Neuronal stem cell (in vitro differentiated cells): Measurements from ENCODE around the gene PARD6G.

ENCODE experiments used
- DNase-seq: peaks from one replicate; pipeline ENCODE4 v3.0.0-alpha.2; 2013; ENCODE audit warnings: low spot score
- H2AFZ ChIP-seq: one replicate; pipeline ENCODE4 v1.6.1; 2013; ENCODE audit warnings: mild to moderate bottlenecking, low read length, inconsistent platforms
- H2AK5ac ChIP-seq: 2 replicates; pipeline ENCODE4 v1.6.1; 2013; ENCODE audit warnings: low read depth, mild to moderate bottlenecking, inconsistent platforms, low read length, moderate library complexity, mixed read lengths
- H2BK120ac ChIP-seq: 2 replicates; pipeline ENCODE4 v1.6.1; 2013; ENCODE audit warnings: low read depth, mild to moderate bottlenecking, inconsistent platforms, low read length, moderate library complexity, mixed read lengths
- H2BK12ac ChIP-seq: one replicate; pipeline ENCODE4 v1.6.1; 2013; ENCODE audit warnings: low read length, inconsistent platforms
- H2BK15ac ChIP-seq: 2 replicates; pipeline ENCODE4 v1.6.1; 2013; ENCODE audit warnings: mild to moderate bottlenecking, low read length, inconsistent platforms, mixed read lengths
- H2BK5ac ChIP-seq: one replicate; pipeline ENCODE4 v1.6.1; 2013; ENCODE audit warnings: inconsistent platforms, mild to moderate bottlenecking, low read length, moderate library complexity
- H3K14ac ChIP-seq: one replicate; pipeline ENCODE4 v1.6.1; 2013; ENCODE audit warnings: low read length, inconsistent platforms
- H3K18ac ChIP-seq: 2 replicates; pipeline ENCODE4 v1.6.1; 2013; ENCODE audit warnings: low read length, inconsistent platforms
- H3K23ac ChIP-seq: 2 replicates; pipeline ENCODE4 v1.6.1; 2013; ENCODE audit warnings: low read depth, mild to moderate bottlenecking, mixed read lengths, low read length, inconsistent platforms; ENCODE audit not compliant: poor library complexity
- H3K27ac ChIP-seq: replicated peaks from 3 replicates; pipeline ENCODE4 v1.5.1; 2013; ENCODE audit warnings: low read length, inconsistent platforms
- H3K27me3 ChIP-seq, 3 experiments: 2 replicates each; pipeline ENCODE4 v1.6.1; 2013; ENCODE audit warnings: low read length in 3 of 3, mild to moderate bottlenecking in 2 of 3, inconsistent platforms in 1 of 3, low read depth in 1 of 3, mixed read lengths in 1 of 3, moderate library complexity in 1 of 3; ENCODE audit not compliant: control insufficient read depth in 3 of 3, insufficient read depth in 3 of 3
- H3K36me3 ChIP-seq, 2 donors: replicated peaks in 1 of 2; 2 replicates each; pipeline ENCODE4 v1.6.1; 2013; ENCODE audit warnings: low read length in 2 of 2; ENCODE audit not compliant: control insufficient read depth in 2 of 2, insufficient read depth in 2 of 2
- H3K4ac ChIP-seq: 2 replicates; pipeline ENCODE4 v1.6.1; 2013; ENCODE audit warnings: inconsistent platforms, mild to moderate bottlenecking, low read length, moderate library complexity
- H3K4me1 ChIP-seq, 2 donors: 1 replicate in 1 of 2; 2 replicates in 1 of 2; pipeline ENCODE4 v1.6.1; 2013; ENCODE audit warnings: low read length in 2 of 2, low read depth in 1 of 2; ENCODE audit not compliant: control insufficient read depth in 2 of 2, insufficient read depth in 1 of 2
- H3K4me2 ChIP-seq: one replicate; pipeline ENCODE4 v1.6.1; 2013; ENCODE audit warnings: mild to moderate bottlenecking, low read length, inconsistent platforms; ENCODE audit not compliant: insufficient read depth, poor library complexity, severe bottlenecking
- H3K4me3 ChIP-seq, 2 donors: 2 replicates each; pipeline ENCODE4 v1.5.1; 2013; ENCODE audit warnings: low read length in 2 of 2, mild to moderate bottlenecking in 2 of 2, inconsistent platforms in 1 of 2, moderate library complexity in 1 of 2
- H3K79me1 ChIP-seq: one replicate; pipeline ENCODE4 v1.6.1; 2013; ENCODE audit warnings: low read depth, mild to moderate bottlenecking, inconsistent platforms, low read length, moderate library complexity
- H3K9ac ChIP-seq: one replicate; pipeline ENCODE4 v1.6.1; 2013; ENCODE audit warnings: mild to moderate bottlenecking, low read depth, low read length, inconsistent platforms; ENCODE audit not compliant: poor library complexity
- H3K9me3 ChIP-seq, 2 donors: replicated peaks in 1 of 2; 2 replicates each; pipeline versions ENCODE3 to v1.6.1; 2013; ENCODE audit warnings: low read length in 2 of 2, mild to moderate bottlenecking in 2 of 2, inconsistent platforms in 1 of 2, low read depth in 1 of 2, mixed read lengths in 1 of 2, moderate library complexity in 1 of 2; ENCODE audit not compliant: control insufficient read depth in 2 of 2, insufficient read depth in 1 of 2
- H4K8ac ChIP-seq: one replicate; pipeline ENCODE4 v1.6.1; 2013; ENCODE audit warnings: low read depth, mild to moderate bottlenecking, inconsistent platforms, low read length, moderate library complexity
- H4K91ac ChIP-seq: one replicate; pipeline ENCODE4 v1.6.1; 2013; ENCODE audit warnings: low read length, low read depth, mild to moderate bottlenecking, inconsistent platforms; ENCODE audit not compliant: poor library complexity
- WGBS, 2 donors: extraction: QIAGEN DNeasy Blood & Tissue Kit; methylation state at CpG; one replicate each; pipeline ENCODE4 v1.1.7; 2013; ENCODE audit warnings: missing lambda C conversion rate in 2 of 2, mixed read lengths in 1 of 2; ENCODE audit not compliant: insufficient read length in 2 of 2, insufficient replicate concordance in 1 of 2; ENCODE audit errors: extremely low coverage in 2 of 2; 5-methylcytosine and 5-hydroxymethylcytosine counted together

The PARD6G gene

GRCh38 chr18:80145196-80145804 is 102.0 kb downstream of the PARD6G start:
- Histone ChIP-seq H3K4me2 (no peak overlapping the region), H3K27me3 (no peaks in the 10 kb centered on the region), H3K79me1 (peaks cover 4% of the 10 kb centered on the region), H4K8ac (no peak overlapping the region), H3K23ac (no peak overlapping the region), H2BK15ac (no peak overlapping the region), H3K36me3 (peaks cover 5 to 91% of the 10 kb centered on the region in 2 donors), H3K18ac (no peak overlapping the region), H3K4me3 (no peak overlapping the region), H2BK12ac (no peak overlapping the region), H3K4ac (no peak overlapping the region), H3K4me1 (peaks cover 0 to 5% of the 10 kb centered on the region in 2 donors), H3K14ac (no peak overlapping the region), H2BK5ac (no peak overlapping the region), H3K9ac (no peak overlapping the region), H4K91ac (no peak overlapping the region), H2AK5ac (no peak overlapping the region), H2BK120ac (no peak overlapping the region), H3K27ac (no peak overlapping the region), H3K9me3 (no peaks in the 10 kb centered on the region), H2AFZ (no peak overlapping the region)
- DNase-seq: no peak
- no CpG with 5 or more reads among the region's 5 CpGs for WGBS, 2 donors

DNA sequence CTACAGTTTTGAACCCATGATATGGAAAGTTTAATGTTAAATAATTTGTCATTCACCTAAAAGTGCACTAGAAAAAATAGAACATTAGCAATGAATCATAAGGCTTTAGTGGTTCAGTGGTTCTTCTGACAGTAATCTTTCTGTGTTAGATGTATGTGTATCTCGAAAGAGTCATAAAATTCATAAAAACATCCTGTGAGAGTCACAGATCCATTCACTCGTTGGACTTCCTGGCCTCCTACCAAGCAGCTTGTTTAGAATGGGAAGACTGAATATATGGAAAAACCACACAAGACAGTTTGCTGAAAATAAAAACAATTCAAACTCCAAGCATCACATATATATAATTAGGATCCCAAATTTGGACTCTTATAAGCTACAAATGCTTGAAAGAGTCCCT is 103.4 kb downstream of the PARD6G start:
- Histone ChIP-seq H3K9me3 (no peaks in the 10 kb centered on the region), H3K4me2 (no peak overlapping the region), H4K91ac (no peak overlapping the region), H2BK15ac (no peak overlapping the region), H3K23ac (no peak overlapping the region), H2BK12ac (no peak overlapping the region), H3K14ac (no peak overlapping the region), H3K79me1 (peaks cover 3% of the 10 kb centered on the region), H2AFZ (no peak overlapping the region), H3K27me3 (no peaks in the 10 kb centered on the region), H3K4ac (no peak overlapping the region), H4K8ac (no peak overlapping the region), H3K36me3 (peaks cover 7 to 93% of the 10 kb centered on the region in 2 donors), H2BK5ac (no peak overlapping the region), H2AK5ac (no peak overlapping the region), H3K27ac (no peak overlapping the region), H3K4me3 (no peak overlapping the region), H2BK120ac (no peak overlapping the region), H3K4me1 (peaks cover 0 to 5% of the 10 kb centered on the region in 2 donors), H3K18ac (no peak overlapping the region), H3K9ac (no peak overlapping the region)
- DNase-seq: no peak
- no CpG with 5 or more reads among the region's 2 CpGs for WGBS, 2 donors

- Histone ChIP-seq H4K8ac (no peak overlapping the region), H2AFZ (no peak overlapping the region), H3K36me3 (peaks cover 35 to 94% of the 10 kb centered on the region in 2 donors), H2BK120ac (no peak overlapping the region), H3K23ac (no peak overlapping the region), H2BK15ac (no peak overlapping the region), H3K4me3 (no peak overlapping the region), H2AK5ac (no peak overlapping the region), H3K27me3 (no peaks in the 10 kb centered on the region), H3K4me2 (no peak overlapping the region), H2BK12ac (no peak overlapping the region), H3K14ac (no peak overlapping the region), H3K27ac (no peak overlapping the region), H3K9me3 (no peaks in the 10 kb centered on the region), H3K18ac (no peak overlapping the region), H3K4me1 (peaks cover 0 to 3% of the 10 kb centered on the region in 2 donors), H3K9ac (no peak overlapping the region), H3K4ac (no peak overlapping the region), H3K79me1 (no peaks in the 10 kb centered on the region), H4K91ac (no peak overlapping the region), H2BK5ac (no peak overlapping the region)
- no CpG with 5 or more reads among the region's 5 CpGs for WGBS, 2 donors
- DNase-seq: no peak
These were observed 106.8 kb downstream of the PARD6G start for GRCh38 chr18:80140455-80140985.

- WGBS, 2 donors: no CpG with 5 or more reads among the region's 12 CpGs
- H4K91ac ChIP-seq: no peak overlapping the region
These were observed 109.3 kb downstream of the PARD6G start for GRCh38 chr18:80137976-80138375.

More at GRCh38 chr18:80137976-80138375, 109.3 kb downstream of the PARD6G start:
- no peak overlapping the region for H3K27ac ChIP-seq
- H3K23ac ChIP-seq: peak overlapping the region; percentile 56
- no peak overlapping the region for H3K4me3 ChIP-seq
- H2AK5ac ChIP-seq: no peak overlapping the region
- H2BK12ac ChIP-seq: no peak overlapping the region
- H2BK120ac ChIP-seq: no peak overlapping the region
- no peak overlapping the region for H2AFZ ChIP-seq
- H3K9me3 ChIP-seq: no peaks in the 10 kb centered on the region
- H2BK15ac ChIP-seq: no peak overlapping the region
- H3K4me1 ChIP-seq: peaks cover 0 to 3% of the 10 kb centered on the region in 2 donors
- peaks cover 40 to 97% of the 10 kb centered on the region in 2 donors for H3K36me3 ChIP-seq
- H3K14ac ChIP-seq: no peak overlapping the region
- H3K4ac ChIP-seq: no peak overlapping the region
- no peak overlapping the region for H3K18ac ChIP-seq
- H3K9ac ChIP-seq: no peak overlapping the region
- no peaks in the 10 kb centered on the region for H3K79me1 ChIP-seq
- DNase-seq: no peak
- H4K8ac ChIP-seq: no peak overlapping the region
- no peaks in the 10 kb centered on the region for H3K27me3 ChIP-seq
- no peak overlapping the region for H3K4me2 ChIP-seq
- H2BK5ac ChIP-seq: no peak overlapping the region
